ENCODE measurements around the gene ZNF410. TPM values are rescaled to one million over a fixed set of nuclear protein-coding genes. Genes with fewer than 3 reads are reported as not detected.
"Not testable (repeated sequence)": the region's sequence is repeated elsewhere in the genome, so short reads cannot be mapped to it uniquely, and the experiment has no call there.

The ZNF410 gene
- total RNA-seq = 60.1 and 71.6 TPM in 2 replicates

DNA sequence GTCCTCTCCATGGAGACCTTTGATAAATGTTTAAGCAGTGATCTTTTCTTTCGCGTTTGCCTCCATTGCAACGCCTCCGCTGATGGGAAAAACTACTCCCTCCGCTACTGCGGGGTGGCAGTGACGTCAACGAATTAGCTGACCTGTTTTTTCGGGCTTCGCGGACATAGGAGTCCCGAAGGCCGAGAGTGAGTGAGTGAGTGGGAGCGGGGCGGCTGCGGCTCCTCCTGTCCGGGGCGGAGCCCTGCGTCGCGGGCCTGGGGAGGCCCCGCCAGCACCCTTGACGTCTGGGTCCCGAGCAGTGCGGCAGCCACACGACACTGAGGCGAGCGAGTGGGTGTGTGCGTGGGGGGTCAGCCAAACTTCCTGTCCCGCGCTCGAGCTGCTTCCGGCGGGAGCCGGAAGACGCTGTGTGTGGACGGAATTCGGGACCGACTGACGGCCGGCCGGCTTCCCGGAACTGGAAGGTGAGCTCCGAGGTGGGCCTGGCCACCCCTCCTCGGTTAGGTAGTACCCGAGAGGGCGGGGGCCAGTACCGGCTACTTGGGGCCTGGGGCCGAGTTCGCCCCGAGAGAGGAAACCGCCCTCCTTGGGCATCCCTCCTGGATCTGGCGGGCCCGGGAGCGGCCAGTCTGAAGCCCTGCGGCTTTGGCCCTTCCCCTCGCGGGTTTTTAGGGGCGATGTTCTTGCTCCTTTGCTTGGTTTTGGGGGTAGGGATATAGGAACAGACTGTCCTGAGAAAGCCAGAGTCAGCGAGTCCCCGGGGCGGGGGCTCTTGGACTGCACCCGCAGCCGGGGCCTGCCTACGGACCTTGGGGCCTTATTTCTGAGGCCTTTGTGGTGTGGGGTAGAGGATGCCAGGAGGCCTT is at the start of gene ZNF410:
Gene ZNF410, plus strand, starts transcription at position 411 of the 869 bp plus-strand sequence. CDS start 5,317 bp downstream, outside the sequence.
- peak; percentile 94 for DNase-seq

DNA sequence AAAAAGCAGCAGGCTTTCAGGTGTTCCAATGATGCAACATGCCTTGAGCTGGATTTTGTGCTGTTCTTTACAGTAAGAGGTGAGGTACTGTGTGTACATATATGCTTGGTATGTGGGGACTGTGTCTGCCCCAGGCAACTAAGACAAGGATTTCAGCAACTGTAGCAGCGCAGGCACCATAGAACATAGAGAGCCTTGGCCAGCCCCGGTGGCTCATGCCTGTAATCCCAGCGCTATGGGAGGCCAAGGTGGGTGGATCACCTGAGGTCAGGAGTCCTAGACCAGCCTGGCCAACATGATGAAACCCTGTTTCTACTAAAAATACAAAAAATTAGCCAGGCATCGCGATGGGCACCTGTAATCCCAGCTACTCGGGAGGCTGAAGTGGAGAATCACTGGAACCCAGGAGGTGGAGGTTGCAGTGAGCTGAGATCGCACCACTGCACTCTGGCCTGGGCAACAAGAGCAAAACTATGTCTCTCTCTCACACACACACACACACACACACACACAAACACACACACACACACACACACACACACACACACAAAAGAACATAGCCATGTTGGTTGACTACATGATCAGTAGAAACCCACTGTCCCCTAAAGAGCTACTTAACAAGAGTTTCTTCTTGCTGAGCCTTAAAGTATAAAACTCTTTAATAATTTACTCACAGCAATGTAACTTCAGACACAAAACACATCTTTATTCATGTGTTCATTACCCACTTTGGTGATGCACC is 48.2 kb upstream of the ZNF410 start:
- DNase-seq = not testable (repeated sequence)

GRCh38 chr14:73842201-73842600 is 44.5 kb upstream of the ZNF410 start:
- no peak for DNase-seq

GRCh38 chr14:73842851-73843250 is 43.8 kb upstream of the ZNF410 start:
- no peak for DNase-seq

GRCh38 chr14:73843296-73843695 is 43.4 kb upstream of the ZNF410 start:
- DNase-seq = no peak

GRCh38 chr14:73846947-73847346 is 39.7 kb upstream of the ZNF410 start:
- DNase-seq = no peak

- DNase-seq = peak; percentile 10
Measured at GRCh38 chr14:73851000-73851399, 35.7 kb upstream of the ZNF410 start.

DNA sequence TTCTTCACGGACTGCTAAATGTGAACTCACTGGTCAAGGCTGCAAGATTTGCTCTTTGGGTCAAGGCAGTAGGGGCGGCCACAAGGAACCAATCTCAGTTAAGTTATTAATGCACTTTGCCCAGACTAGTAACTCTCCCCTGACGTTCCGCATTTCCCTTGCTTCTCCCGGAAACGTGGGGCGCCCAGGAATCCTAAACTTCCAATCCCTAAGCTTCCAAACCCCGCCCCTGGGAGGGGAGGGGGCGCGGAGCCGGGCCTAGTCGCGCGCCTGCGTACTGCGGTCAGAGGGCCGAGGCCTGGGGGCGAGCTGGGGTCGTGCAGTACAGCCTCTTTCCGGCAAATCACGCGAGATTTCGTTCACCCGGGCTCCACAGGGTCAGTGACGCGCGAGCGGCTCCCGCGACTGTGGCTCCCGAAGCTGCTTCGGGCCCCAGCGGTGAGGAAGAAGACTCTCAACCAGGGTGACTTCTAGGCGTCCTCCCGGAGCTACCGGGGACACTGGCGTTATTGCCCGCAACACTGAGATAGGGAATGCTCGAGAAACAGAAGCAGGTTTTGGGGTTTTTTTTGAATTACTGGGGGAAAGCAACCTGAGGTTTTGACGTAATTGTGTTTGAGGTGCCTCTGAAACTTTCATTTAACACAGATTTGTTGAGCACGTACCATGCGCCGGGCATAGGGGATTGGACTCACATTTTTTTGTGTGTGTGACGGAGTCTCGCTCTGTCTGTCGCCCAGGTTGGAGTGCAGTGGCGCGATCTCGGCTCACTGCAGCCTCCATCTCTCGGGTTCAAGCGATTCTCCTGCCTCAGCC is 34.9 kb upstream of the ZNF410 start, which contains the start of gene PTGR2:
Gene PTGR2, plus strand, starts transcription at position 265 of the 816 bp plus-strand sequence. CDS start 7,032 bp downstream, outside the sequence.
- DNase-seq = peak; percentile 98

- DNase-seq = peak; percentile 8
Measured at GRCh38 chr14:73859145-73859544, 27.5 kb upstream of the ZNF410 start.

DNA sequence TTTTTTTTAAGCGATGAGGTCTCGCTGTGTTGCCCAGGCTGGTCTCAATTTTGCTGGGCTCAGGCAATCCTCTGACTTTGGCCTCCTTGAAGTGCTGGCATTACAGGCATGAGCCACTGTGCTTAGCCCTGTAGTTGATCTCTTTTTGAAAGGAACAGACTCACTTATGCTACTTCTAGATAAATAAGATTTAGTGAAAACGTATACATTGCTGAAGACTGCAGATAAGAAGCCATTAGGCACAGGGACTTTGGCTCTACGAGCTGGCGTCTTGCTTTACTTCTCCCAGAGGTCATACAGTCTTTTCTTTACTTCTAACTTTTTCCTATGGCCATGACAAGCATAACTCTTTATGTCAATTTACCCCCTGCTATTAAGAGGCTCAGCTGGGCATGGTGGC is 25.6 kb upstream of the ZNF410 start:
- no peak for DNase-seq

GRCh38 chr14:73862480-73862879 is 24.2 kb upstream of the ZNF410 start:
- no peak for DNase-seq

DNA sequence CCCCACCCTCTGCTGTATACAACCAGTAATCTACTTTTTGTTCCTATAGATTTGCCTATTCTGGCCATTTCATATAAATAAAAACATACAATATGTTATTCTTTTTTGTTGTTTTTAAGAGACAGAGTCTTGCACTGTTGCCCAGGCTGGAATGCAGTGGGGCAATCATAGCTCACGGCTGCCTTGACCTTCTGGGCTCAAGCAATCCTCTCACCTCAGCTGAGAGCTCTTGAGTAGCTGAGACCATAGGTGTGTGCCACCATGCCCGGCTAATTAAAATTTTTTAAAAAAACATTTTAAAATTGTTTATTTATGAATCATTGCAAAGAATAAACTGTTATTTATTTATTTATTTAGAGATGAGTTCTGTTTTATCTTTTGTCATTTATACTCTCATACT is 23.4 kb upstream of the ZNF410 start:
- DNase-seq = no peak

DNA sequence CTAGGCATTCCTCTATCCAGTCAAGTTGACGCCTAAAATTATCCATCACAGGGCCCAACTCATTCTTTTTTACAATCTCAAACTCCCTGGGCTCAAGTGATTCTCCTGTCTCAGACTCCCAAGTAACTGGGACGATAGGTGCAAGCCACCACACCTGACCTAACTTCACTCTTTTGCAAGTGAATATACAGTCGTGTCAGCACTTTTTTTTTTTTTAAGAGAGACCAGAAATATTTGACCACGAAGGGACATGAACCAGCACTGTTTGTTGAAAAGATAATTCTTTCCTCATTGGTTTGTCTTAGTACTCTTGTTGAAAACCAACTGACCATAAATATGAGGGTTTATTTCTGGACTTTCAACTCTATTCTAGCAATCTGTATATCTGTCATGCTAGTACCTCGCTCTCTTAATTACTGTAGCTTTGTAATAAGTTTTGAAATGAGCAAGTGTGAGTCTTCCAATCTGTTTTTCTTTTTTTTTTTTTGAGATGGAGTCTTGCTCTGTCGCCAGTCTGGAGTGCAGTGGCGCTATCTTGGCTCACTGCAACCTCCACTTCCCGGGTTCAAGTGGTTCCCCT is 21.0 kb upstream of the ZNF410 start:
- no peak for DNase-seq

- DNase-seq = not testable (repeated sequence)
Measured at GRCh38 chr14:73869754-73870153, 16.9 kb upstream of the ZNF410 start.

DNA sequence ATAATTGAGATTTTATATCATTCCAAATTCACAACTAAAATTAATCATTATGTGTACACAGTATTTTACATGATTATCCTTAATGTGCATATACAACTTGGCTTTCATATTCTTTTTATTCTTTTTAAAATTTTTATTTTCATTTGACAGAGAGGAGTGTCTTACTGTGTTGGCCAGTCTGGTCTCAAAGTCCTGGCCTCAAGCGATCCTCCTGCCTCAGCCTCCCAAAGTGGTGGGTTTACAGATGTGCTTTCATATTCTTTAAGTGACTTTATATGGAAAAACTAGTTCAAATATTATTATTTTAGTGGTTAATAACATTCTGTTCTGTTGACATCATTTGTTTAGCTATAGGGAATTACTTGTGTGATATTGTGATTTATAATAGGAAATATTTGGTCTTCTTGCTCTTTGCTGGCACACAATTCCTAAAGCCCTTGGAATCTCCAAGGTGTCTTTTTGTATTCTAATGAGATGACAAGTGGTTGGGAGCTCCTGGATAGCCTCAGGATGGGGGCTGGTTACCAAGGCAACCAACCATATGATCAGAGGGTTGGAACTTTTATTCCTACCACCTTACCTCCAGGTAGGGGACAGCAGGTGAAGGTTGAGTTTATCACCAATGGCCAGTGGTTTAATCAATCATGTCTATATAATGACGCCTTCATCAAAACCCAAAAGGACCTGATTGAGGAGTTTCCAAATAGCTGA is 16.0 kb upstream of the ZNF410 start:
- DNase-seq = no peak

- DNase-seq = no peak
Measured at GRCh38 chr14:73873660-73874059, 13.0 kb upstream of the ZNF410 start.

DNA sequence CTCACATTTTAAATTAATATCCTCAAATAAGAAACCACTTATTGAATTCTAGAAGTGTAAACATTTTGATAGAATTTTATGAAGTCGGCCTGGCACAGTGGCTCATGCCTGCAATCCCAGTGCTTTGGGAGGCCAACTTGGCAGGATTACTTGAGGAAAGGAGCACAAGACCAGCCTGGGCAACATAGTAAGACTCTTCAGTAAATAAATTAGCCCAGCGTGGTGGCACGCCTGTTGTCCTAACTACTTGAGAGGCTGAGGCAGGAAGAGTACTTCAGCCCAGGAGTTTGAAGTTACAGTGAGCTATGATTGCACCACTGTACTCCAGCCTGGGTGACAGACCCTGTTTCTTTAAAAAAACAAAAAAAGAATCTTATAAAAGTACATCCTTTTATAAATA is 8.9 kb upstream of the ZNF410 start:
- DNase-seq = no peak

DNA sequence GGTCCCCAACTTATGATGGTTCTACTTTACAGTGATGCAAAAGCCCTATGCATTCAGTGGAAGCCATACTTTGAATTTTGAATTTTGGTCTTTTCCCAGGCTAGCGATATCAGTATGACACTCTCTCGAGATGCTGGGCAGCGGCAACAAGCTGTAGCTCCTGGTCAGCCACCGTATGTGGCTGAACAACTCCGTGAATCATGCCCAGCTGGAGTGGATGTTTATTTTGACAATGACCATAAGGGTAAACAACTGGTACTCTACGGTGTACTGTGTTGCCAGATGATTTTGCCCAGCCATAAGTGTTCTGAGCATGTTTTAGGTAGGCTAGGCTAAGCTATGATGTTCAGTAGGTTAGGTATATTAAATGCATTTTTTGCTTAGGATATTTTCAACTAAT is 8.2 kb upstream of the ZNF410 start:
- DNase-seq = no peak

- DNase-seq = peak; percentile 30
Measured at GRCh38 chr14:73879027-73879426, 7.6 kb upstream of the ZNF410 start.

- no peak for DNase-seq
Measured at GRCh38 chr14:73884438-73885190, 2.0 kb upstream of the ZNF410 start.

- peak; percentile 47 for DNase-seq
Measured at GRCh38 chr14:73887318-73887616, 608 bp downstream of the ZNF410 start.
